Kidney (tissue), 14 donors: ENCODE data around the gene EXOSC7. TPM values are rescaled to one million over a fixed set of nuclear protein-coding genes. Genes with fewer than 3 reads are reported as not detected.

Experiments used
- DNase-seq, 5 donors: peaks; one replicate each; pipeline ENCODE4 v3.0.0-alpha.2; 2013 to 2020
- FAIRE-seq: peaks from 2 replicates; lab custom pipeline; 2012; peaks lifted over from hg19 to GRCh38; lab: Jason Lieb, UNC
- H3K27ac ChIP-seq, 2 donors: one replicate each; pipeline ENCODE4 v1.7.0; 2013; ENCODE audit warnings: low read depth in 2 of 2, low read length in 2 of 2, inconsistent platforms in 1 of 2
- H3K27me3 ChIP-seq: one replicate; pipeline ENCODE4 v1.7.1; 2013; ENCODE audit warnings: low read length, inconsistent platforms; ENCODE audit not compliant: control insufficient read depth, insufficient read depth
- H3K36me3 ChIP-seq, 3 donors: one replicate each; pipeline versions ENCODE4 v1.7.0 to v1.7.1; 2013; ENCODE audit warnings: low read length in 3 of 3, control low read depth in 1 of 3, inconsistent platforms in 1 of 3; ENCODE audit not compliant: insufficient read depth in 3 of 3, control insufficient read depth in 2 of 3
- H3K4me1 ChIP-seq, 3 donors: one replicate each; pipeline versions ENCODE4 v1.7.0 to v1.7.1; 2013; ENCODE audit warnings: low read length in 3 of 3, inconsistent platforms in 1 of 3, low read depth in 1 of 3; ENCODE audit not compliant: control insufficient read depth in 2 of 3, insufficient read depth in 2 of 3
- H3K4me3 ChIP-seq, 3 donors: one replicate each; pipeline versions ENCODE4 v1.7.0 to v1.8.1; 2013; ENCODE audit warnings: low read length in 3 of 3, control low read depth in 1 of 3, inconsistent platforms in 1 of 3
- H3K9ac ChIP-seq, 3 donors: one replicate each; pipeline versions ENCODE4 v1.7.0 to v1.7.1; 2013; ENCODE audit warnings: low read length in 3 of 3, control low read depth in 1 of 3, inconsistent platforms in 1 of 3
- H3K9me3 ChIP-seq, 3 donors: one replicate each; pipeline versions ENCODE4 v1.7.0 to v1.7.1; 2013; ENCODE audit warnings: low read length in 3 of 3, control low read depth in 1 of 3, inconsistent platforms in 1 of 3; ENCODE audit not compliant: control insufficient read depth in 2 of 3, insufficient read depth in 1 of 3
- intact Hi-C: fragments of 100-400 bp; cut with DNase I; formaldehyde crosslinking; loops from one replicate; pipeline ENCODE4 v1.11.1; 2022
- polyA plus RNA-seq: library from polyadenylated mRNA; stranded (reverse); fragments of 350-450 nt; fragmentation: Illumina TruSeq; extraction: RNeasy Lipid Tissue Mini Kit (QIAGEN cat#74804); gene quantifications from one replicate; pipeline ENCODE4 v1.2.3, GENCODE V29; 2014; ENCODE audit warnings: low read depth, low replicate concordance; ENCODE audit not compliant: insufficient read depth
- total RNA-seq: library from RNA; stranded (reverse); fragmentation: NEBNext Ultra II Directional; extraction: Animal tissue kit (Norgen Biotek cat#: 25700); gene quantifications from one replicate; pipeline ENCODE4 v1.2.1, GENCODE V29; 2021
- TF ChIP-seq, protein P1 (sequence below): IDR thresholded peaks from 3 replicates; pipeline ENCODE4 v1.5.1; 2012; ENCODE audit warnings: mild to moderate bottlenecking, moderate library complexity, borderline replicate concordance; ENCODE audit not compliant: insufficient read depth; ENCODE audit errors: extremely low read depth
- donor health status: control.
- donor health status: control.
- donor health status: control.
- donor health status: control.
- donor health status: control.
- donor health status: DM: yes; HTN: yes; CAD: no.
- donor health status: Normal renal cell carcinoma (clear cell type).

EXOSC7 gene
- total and polyA plus RNA-seq, 2 donors from 2014 or later, result 43.8 to 71.8 TPM

DNA sequence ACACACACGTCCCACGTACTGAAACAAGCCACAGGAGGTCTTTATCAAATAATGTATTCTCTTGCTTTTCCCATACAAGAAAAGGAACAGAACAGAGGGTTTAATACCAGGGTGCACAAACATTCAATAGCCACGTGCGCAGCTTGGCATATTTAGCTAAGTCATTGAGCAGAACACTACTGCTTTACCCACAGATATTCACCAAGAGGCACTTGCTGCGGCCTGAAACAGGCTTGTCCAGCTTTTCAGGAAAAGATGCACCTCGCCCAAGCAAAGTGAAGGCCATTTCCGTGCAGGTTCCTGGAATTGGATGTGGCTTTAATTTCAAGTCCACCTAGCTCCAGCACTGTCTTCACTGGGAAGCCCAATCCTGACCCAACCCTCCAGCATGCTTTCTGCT lies 17.7 kb upstream of the EXOSC7 start:
- DNase-seq, result no peak
- TF ChIP-seq, protein P1, sequence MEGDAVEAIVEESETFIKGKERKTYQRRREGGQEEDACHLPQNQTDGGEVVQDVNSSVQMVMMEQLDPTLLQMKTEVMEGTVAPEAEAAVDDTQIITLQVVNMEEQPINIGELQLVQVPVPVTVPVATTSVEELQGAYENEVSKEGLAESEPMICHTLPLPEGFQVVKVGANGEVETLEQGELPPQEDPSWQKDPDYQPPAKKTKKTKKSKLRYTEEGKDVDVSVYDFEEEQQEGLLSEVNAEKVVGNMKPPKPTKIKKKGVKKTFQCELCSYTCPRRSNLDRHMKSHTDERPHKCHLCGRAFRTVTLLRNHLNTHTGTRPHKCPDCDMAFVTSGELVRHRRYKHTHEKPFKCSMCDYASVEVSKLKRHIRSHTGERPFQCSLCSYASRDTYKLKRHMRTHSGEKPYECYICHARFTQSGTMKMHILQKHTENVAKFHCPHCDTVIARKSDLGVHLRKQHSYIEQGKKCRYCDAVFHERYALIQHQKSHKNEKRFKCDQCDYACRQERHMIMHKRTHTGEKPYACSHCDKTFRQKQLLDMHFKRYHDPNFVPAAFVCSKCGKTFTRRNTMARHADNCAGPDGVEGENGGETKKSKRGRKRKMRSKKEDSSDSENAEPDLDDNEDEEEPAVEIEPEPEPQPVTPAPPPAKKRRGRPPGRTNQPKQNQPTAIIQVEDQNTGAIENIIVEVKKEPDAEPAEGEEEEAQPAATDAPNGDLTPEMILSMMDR, result no peak
- H3K4me3 ChIP-seq, result no peak overlapping the region
- no peak overlapping the region for H3K9ac ChIP-seq
- no peaks in the 10 kb centered on the region for H3K27me3 ChIP-seq
- H3K36me3 ChIP-seq, result peaks cover 0 to 18% (median 6%) of the 10 kb centered on the region in 3 donors
- FAIRE-seq, result no peak
- no peaks in the 10 kb centered on the region for H3K9me3 ChIP-seq
- H3K27ac ChIP-seq, result no peak overlapping the region
- intact Hi-C loops, result no loop called here
- H3K4me1 ChIP-seq, result peaks cover 0 to 2% (median 0%) of the 10 kb centered on the region in 3 donors

DNA sequence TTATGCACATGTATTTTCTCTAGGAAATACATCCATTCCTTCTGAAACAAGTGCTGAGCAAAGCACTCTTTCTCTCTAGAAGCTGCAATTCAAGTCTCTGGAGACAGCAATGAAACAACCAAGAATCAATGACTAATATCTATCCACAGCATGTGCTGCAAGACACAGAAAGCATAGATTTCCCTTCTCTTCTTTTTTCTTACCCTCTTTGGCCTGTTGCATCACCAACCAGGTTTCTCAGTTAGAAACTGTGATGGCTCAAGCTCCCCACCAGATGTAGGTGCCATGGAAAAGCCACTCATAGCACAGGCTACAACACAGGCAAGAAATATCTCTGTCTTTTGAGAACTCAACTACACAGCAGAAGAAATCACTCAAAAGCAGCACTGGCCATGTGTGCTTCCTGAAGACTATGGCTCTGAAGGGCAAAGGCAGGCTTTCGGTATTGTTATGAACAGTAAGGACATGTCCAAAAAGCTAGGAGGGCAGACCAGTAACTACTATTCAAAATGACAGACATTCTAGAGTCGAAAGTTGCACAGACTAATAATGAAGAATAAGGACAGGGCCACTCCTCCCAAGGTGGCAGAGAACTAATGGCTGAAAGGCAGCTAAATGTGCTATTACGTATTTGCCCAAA lies 15.5 kb upstream of the EXOSC7 start:
- H3K9me3 ChIP-seq, result no peaks in the 10 kb centered on the region
- TF ChIP-seq, protein P1, result no peak
- peaks cover 0 to 2% (median 0%) of the 10 kb centered on the region in 3 donors for H3K4me1 ChIP-seq
- H3K36me3 ChIP-seq, result peaks cover 0 to 9% (median 6%) of the 10 kb centered on the region in 3 donors
- FAIRE-seq (no peak), DNase-seq (no peak)
- H3K9ac ChIP-seq, result no peak overlapping the region
- intact Hi-C loops, result no loop called here
- no peak overlapping the region for H3K4me3 ChIP-seq
- no peaks in the 10 kb centered on the region for H3K27me3 ChIP-seq
- H3K27ac ChIP-seq, result no peak overlapping the region

DNA sequence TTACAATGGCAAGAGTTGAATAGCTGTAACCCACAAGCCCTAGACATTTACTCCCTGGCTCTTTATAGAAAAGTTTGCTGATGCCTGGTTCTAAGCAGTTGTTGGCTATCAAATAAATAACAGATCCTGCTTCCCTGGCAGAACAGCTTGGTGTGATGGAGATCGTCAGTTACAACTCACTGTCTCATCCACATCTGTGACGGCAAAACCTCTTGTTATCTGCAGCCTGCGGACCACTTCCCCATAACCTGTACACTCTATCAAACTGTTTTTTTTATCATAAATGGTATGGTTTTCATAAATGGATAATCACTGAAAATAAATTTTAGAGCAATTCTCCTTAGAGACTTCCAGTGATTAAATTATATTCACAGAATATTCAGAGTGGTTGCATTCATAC lies 14.2 kb upstream of the EXOSC7 start:
- H3K4me1 ChIP-seq, result peaks cover 0 to 4% (median 2%) of the 10 kb centered on the region in 3 donors
- intact Hi-C loops, result no loop called here

More for the DNA sequence above, 14.2 kb upstream of the EXOSC7 start:
- DNase-seq, result no peak
- Histone ChIP-seq H3K9me3 (no peaks in the 10 kb centered on the region), H3K36me3 (peaks cover 0 to 7% (median 6%) of the 10 kb centered on the region in 3 donors), H3K27ac (no peak overlapping the region), H3K4me3 (no peak overlapping the region), H3K27me3 (no peaks in the 10 kb centered on the region), H3K9ac (no peak overlapping the region)
- no peak for FAIRE-seq
- TF ChIP-seq, protein P1, result no peak
